ENCODE data around the gene BAZ1A.
A peak's percentile ranks its signal among the peaks of the same experiment; 100 is the strongest.
"Not testable (repeated sequence)": the region's sequence is repeated elsewhere in the genome, so short reads cannot be mapped to it uniquely, and the experiment has no call there.

The BAZ1A gene

GRCh38 chr14:34778744-34779143 is 96.4 kb downstream of the BAZ1A start:
- no peak for FAIRE-seq

- no peak for FAIRE-seq
Measured at GRCh38 chr14:34776611-34777010, 98.5 kb downstream of the BAZ1A start.

- no peak for FAIRE-seq
Measured at GRCh38 chr14:34775922-34776321, 99.2 kb downstream of the BAZ1A start.

- FAIRE-seq: no peak
Measured at GRCh38 chr14:34775342-34775741, 99.8 kb downstream of the BAZ1A start.

- FAIRE-seq: no peak
Measured at GRCh38 chr14:34770901-34771300, 104.3 kb downstream of the BAZ1A start.

- no peak for FAIRE-seq
Measured at GRCh38 chr14:34766606-34767005, 108.6 kb downstream of the BAZ1A start.

GRCh38 chr14:34766060-34766459 is 109.1 kb downstream of the BAZ1A start:
- no peak for FAIRE-seq

GRCh38 chr14:34755215-34755614 is 119.9 kb downstream of the BAZ1A start:
- no peak for FAIRE-seq

GRCh38 chr14:34754687-34755086 is 120.5 kb downstream of the BAZ1A start:
- no peak for FAIRE-seq

- no peak for FAIRE-seq
Measured at GRCh38 chr14:34750670-34751069, 124.5 kb downstream of the BAZ1A start.

- FAIRE-seq: no peak
Measured at GRCh38 chr14:34750233-34750632, 124.9 kb downstream of the BAZ1A start.

GRCh38 chr14:34749408-34749807 is 125.8 kb downstream of the BAZ1A start:
- FAIRE-seq: no peak

GRCh38 chr14:34742270-34743115 is 132.7 kb downstream of the BAZ1A start:
- no peak for FAIRE-seq

- no peak for FAIRE-seq
Measured at GRCh38 chr14:34741840-34742239, 133.3 kb downstream of the BAZ1A start.

GRCh38 chr14:34740139-34740538 is 135.0 kb downstream of the BAZ1A start:
- not testable (repeated sequence) for FAIRE-seq

GRCh38 chr14:34737079-34737478 is 138.1 kb downstream of the BAZ1A start:
- not testable (repeated sequence) for FAIRE-seq

- FAIRE-seq: no peak
Measured at GRCh38 chr14:34733245-34733644, 141.9 kb downstream of the BAZ1A start.

- FAIRE-seq: no peak
Measured at GRCh38 chr14:34732802-34733201, 142.4 kb downstream of the BAZ1A start.

GRCh38 chr14:34723867-34724266 is 151.3 kb downstream of the BAZ1A start:
- FAIRE-seq: no peak

GRCh38 chr14:34722723-34723545 is 152.2 kb downstream of the BAZ1A start:
- FAIRE-seq: peak; percentile 86

GRCh38 chr14:34721129-34721528 is 154.0 kb downstream of the BAZ1A start:
- no peak for FAIRE-seq

- FAIRE-seq: no peak
Measured at GRCh38 chr14:34718750-34719304, 156.3 kb downstream of the BAZ1A start.

- no peak for FAIRE-seq
Measured at GRCh38 chr14:34715127-34715863, 159.9 kb downstream of the BAZ1A start.
